GM21515 (cell line): Measurements from ENCODE around the gene ANO4.
"Not testable (repeated sequence)": the region's sequence is repeated elsewhere in the genome, so short reads cannot be mapped to it uniquely, and the experiment has no call there.

Experiments used
- ATAC-seq: cut with Tn5 transposase; IDR thresholded peaks from one replicate; pipeline ENCODE4 v1.9.1; 2021; ENCODE audit not compliant: unreplicated experiment

The ANO4 gene

DNA sequence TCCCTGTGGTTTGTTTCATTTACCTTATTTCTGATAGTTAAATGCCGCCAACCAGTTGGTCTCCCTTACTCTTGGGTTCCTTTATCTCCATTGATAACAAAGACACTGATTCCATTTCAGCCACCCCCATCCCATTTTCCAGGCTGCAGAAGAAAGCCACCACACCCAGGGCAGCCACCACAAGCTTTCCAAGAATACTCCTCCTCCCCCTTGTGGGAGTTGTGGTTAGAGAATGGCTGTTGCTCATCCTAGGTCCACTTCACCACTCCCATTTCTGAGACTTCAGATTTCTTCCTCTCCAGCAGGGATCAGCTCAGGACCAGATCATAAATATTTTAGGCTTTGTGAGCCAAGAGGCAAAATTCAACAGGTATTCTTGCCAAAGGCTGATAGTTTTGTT, 73.9 kb downstream of the ANO4 start:
- ATAC-seq, result no peak

GRCh38 chr12:100871195-100871734, 76.7 kb downstream of the ANO4 start:
- no peak for ATAC-seq

DNA sequence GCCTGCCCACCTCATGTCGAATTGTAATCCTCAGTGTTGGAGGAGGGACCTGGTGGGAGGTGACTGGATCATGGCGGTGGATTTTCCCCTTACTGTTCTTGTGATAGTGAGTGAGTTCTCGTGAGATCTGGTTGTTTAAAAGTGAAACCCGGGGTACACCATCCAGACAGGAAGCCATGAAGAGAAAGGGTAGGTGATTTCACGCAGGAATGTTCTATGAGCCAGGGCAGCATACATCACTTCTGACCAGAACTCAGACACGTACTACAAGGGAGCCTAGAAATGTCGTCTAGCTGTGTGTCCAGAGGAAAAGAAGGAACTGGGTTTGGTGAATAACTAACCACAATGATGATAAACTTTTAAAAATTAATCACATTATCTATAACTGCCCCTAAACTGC, 80.6 kb downstream of the ANO4 start:
- ATAC-seq, result no peak

- no peak for ATAC-seq
These were observed 81.2 kb downstream of the ANO4 start for GRCh38 chr12:100875771-100876170.

DNA sequence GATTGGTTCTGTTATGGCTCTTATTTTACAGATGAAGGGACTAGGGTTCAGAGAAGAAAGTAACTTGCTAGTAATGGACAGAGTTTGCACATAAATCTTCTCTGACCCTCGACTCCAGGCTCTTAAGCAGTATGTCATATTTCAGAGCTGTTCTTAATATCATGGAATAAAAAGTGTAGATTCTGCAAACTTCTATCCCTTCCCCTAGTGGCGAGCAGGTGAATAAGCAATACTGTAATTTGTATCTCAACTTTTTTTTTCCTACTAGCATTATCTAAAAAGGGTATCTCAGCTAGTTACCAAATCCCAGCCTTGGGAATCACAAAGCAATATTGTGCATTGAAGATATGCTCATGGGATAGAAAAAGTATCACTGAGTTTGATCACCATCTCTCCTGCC, 83.2 kb downstream of the ANO4 start:
- ATAC-seq, result no peak

DNA sequence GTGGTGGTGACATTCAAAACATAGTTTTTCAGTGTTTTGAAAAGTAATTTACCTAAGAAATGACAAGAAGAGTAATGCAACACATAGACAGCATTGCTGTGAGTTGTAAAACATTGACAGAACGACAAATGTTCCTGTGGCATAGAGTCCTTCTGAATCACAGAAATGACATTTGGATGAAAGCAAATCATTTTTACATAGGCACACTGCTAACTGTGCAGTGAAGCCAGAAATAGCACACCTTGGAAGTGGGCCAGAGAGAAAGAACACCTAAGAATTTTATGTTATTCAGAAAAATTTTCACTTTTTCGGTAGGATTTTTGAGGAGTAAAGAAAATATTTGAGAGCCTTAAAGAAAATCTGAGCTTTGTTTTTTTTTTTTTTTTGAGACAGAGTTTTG, 100.6 kb downstream of the ANO4 start:
- no peak for ATAC-seq

DNA sequence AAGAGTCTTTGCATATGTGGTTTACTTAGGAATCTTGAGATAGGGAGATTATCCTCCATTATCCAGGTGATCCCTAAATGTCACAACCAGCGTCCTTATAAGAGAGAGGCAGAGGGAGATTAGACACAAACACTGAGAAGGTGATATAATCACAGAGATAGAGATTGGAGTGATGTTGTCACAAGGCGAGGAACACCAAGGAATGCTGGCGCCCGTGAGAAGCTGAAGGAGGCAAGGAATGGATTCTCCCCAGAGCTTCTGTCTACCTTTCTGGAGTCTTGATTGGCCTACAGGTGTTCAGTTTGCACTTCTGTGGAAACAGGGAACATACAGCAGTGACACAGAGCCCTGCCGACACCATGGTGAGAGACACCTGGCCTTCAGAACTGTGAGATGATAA, 101.6 kb downstream of the ANO4 start:
- ATAC-seq, result no peak

GRCh38 chr12:100897240-100897639, 102.7 kb downstream of the ANO4 start:
- ATAC-seq, result no peak

- no peak for ATAC-seq
These were observed 104.7 kb downstream of the ANO4 start for GRCh38 chr12:100899301-100899700.

DNA sequence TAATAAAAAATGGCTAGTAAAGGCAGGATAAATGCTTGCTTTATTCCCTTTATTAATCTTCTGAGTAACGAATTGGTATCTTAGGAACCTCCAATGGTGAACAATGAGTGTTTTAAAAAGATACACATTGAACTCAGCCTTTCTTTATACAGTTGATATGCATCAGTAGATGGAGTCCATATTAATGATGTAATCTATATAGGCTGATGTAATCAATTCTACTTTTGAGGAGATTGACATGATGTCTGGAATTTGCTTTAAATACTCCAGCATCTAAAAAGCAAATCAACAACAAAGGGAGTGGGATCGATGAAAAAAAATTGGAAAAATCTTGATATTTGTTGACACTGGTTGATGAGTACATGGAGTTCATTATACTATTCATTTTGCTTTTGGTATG, 106.2 kb downstream of the ANO4 start:
- no peak for ATAC-seq

DNA sequence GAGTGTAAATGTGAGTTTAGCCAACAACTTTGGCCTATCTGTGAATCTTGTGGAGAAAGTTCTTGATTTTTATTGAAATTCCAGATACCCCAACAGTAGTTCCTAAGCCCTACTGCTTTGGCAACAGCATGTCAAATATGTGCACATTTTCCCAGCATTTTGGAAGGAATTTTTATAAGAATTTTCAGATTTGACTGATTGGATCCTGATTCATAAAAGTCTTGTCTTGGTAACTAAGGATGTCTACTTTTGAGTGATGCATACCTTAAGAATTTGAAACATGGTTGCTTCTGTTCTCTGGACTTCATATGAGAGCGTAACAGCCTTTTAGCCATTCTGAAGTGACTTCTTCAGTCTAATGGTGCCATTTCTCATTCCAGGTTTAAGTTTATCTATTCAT, 106.7 kb downstream of the ANO4 start:
- no peak for ATAC-seq

- no peak for ATAC-seq
These were observed 109.7 kb downstream of the ANO4 start for GRCh38 chr12:100904270-100904669.

- ATAC-seq, result no peak
These were observed 113.9 kb downstream of the ANO4 start for GRCh38 chr12:100908501-100908900.

DNA sequence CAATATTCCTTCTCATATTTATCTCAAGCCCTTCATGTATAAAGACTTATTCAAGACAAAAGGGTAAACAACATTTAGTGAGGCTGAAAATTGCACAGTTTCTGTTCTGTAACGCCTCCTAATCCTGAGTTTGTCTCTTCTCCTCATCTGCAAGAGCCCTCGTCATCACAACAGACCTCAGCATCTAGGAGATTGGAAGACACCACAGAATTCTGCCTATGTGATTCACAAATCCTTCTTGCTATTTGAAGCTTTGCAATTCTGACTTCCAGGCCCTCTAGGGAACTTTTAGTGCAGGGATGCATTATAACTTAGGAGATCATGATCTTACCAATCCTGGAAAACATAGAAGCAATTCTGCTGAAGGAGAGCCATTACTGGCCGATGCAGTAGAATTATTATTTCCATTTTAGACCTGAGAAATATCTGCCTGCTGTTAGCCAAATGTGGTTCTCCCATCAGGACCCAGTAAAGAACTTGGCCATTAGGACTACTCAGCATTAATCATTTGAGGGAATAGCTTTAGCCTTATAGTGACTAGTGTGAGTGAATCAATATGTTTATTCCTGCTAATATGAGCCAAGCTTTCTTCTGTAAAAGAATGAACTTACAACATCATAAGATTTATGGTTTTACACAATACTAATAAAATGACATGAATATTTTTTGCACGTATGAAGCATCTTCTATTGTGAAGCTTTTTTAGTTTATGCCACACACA, 119.5 kb downstream of the ANO4 start:
- no peak for ATAC-seq

- no peak for ATAC-seq
These were observed 124.5 kb downstream of the ANO4 start for GRCh38 chr12:100919116-100919515.

DNA sequence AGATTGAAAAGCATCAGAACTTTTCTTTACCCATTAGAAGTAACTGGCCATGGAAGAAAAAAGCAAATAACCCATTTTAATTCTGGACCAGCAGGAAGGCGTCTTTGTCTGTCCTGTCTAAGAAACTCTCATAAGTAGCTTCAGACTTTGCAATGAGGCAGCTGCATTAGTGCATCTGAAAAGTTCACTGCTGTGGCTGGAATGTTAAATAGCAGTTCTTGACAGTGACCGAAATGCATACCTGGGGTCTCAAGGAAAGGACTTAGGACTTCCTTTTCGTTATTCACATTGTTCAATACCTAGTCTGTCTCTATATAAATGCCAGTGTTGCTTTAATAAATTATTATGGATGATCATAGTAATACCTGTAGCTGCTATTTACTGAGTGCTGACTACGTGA, 125.9 kb downstream of the ANO4 start:
- no peak for ATAC-seq

- ATAC-seq, result no peak
These were observed 132.2 kb downstream of the ANO4 start for GRCh38 chr12:100926669-100927248.

- ATAC-seq, result no peak
These were observed 133.2 kb downstream of the ANO4 start for GRCh38 chr12:100927826-100928225.

- ATAC-seq, result no peak
These were observed 138.0 kb downstream of the ANO4 start for GRCh38 chr12:100932571-100932970.

DNA sequence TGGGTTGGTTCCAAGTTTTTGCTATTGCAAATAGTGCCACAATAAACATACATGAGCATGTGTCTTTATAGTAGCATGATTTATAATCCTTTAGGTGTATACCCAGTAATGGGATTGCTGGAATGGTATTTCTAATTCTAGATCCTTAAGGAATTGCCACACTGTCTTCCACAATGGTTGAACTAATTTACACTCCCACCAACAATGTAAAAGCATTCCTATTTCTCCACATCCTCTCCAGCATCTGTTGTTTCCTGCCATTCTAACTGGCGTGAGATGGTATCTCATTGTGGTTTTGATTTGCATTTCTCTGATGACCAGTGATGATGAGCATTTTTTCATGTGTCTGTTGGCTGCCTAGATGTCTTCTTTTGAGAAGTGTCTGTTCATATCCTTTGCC, 139.0 kb downstream of the ANO4 start:
- ATAC-seq, result not testable (repeated sequence)

DNA sequence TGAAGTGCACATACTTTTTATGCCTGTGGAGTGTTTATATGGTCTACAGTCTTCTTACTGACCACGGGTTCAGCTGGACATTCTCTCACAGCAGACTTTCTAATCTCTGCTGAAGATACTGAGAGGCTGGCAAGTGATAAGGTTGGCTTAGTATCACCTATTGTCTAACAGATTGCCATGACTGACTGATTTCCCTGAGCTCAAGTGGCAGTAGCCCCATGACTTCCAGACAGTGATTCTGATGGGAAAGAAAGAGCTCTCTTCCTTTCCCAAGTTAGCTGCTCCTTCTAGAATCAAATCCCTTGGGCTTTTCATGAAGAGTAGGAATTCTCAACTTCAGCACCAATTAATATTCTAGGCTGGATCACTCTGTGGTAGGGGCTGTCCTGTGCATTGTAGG, 141.4 kb downstream of the ANO4 start:
- ATAC-seq, result no peak

DNA sequence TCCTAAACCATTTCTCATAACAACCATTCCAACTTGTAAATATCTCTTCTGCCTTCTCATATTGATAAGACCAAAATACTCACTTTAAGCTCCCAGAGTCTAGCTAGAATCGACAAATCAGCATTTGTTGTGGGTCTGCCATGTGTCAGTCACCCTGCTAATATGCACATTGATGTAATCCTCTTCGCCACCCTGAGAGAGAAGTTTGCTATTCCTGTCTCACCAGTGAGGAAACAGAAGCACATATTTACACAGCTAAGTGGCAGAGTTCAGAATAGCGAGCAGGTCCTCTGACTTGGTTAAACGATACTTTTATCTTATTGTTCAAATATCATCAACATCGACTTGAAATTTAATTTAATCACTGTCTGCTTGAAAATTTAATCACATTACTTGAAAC, 142.1 kb downstream of the ANO4 start:
- no peak for ATAC-seq

DNA sequence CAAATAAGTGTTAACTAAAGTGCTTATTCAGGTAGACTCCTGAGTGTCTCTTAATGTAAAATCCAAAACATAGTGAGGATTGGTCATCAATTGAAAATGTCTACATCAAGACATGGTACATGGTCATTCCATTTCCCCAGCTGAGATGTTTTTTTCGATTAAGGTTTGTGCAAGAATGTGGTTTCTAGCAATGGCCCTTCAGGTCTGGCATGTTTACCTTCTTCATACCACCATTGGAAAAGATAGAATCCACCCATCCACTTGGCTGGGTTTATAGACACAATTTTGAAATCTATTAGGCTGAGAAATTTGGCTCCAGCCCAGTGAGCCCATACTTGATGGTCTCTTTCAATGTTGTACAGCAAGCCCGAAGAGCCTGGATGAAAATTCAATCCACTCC, 145.9 kb downstream of the ANO4 start:
- ATAC-seq, result no peak
